HG03439 (cell line): ENCODE measurements around the gene DCAF12L2.
"Not testable (repeated sequence)": the region's sequence is repeated elsewhere in the genome, so short reads cannot be mapped to it uniquely, and the experiment has no call there.

ENCODE experiments used
- ATAC-seq: cut with Tn5 transposase; IDR thresholded peaks from one replicate; pipeline ENCODE4 v1.9.1; 2021; ENCODE audit warnings: mild to moderate bottlenecking, moderate library complexity; ENCODE audit not compliant: unreplicated experiment

Gene DCAF12L2

GRCh38 chrX:126165721-126166461, at the start of gene DCAF12L2:
Gene DCAF12L2, minus strand, starts transcription at chrX:126166289. Its CDS starts 365 bp downstream, at chrX:126165924.
- ATAC-seq = no peak

GRCh38 chrX:126190888-126191287, 24.8 kb upstream of the DCAF12L2 start:
- not testable (repeated sequence) for ATAC-seq

- ATAC-seq = no peak
These were observed 11.2 kb upstream of the DCAF12L2 start for GRCh38 chrX:126177133-126177840.

GRCh38 chrX:126170720-126171119, 4.6 kb upstream of the DCAF12L2 start:
- ATAC-seq = no peak

- ATAC-seq = no peak
These were observed 1.5 kb upstream of the DCAF12L2 start for GRCh38 chrX:126167560-126167959.

GRCh38 chrX:126165401-126165720, 728 bp downstream of the DCAF12L2 start:
- ATAC-seq = no peak

- no peak for ATAC-seq
These were observed 1.2 kb downstream of the DCAF12L2 start for GRCh38 chrX:126164689-126165400.

GRCh38 chrX:126164226-126164625, 1.9 kb downstream of the DCAF12L2 start:
- ATAC-seq = no peak

GRCh38 chrX:126141014-126141413, 25.1 kb downstream of the DCAF12L2 start:
- ATAC-seq = no peak

GRCh38 chrX:126137899-126138298, 28.2 kb downstream of the DCAF12L2 start:
- ATAC-seq = no peak

- no peak for ATAC-seq
These were observed 41.4 kb downstream of the DCAF12L2 start for GRCh38 chrX:126124721-126125120.
